Activated CD8-positive, alpha-beta memory T cell treated with anti-CD3 and anti-CD28 coated beads for 48 hours (primary cell): Measurements from ENCODE around the gene RAPGEF1.
"Not testable (repeated sequence)": the region's sequence is repeated elsewhere in the genome, so short reads cannot be mapped to it uniquely, and the experiment has no call there.

Source experiments
- DNase-seq, 3 experiments: peaks; one replicate each; pipeline ENCODE4 v3.0.0-alpha.2; 2020; ENCODE audit warnings: low read depth in 2 of 3, low spot score in 2 of 3

The RAPGEF1 gene

DNA sequence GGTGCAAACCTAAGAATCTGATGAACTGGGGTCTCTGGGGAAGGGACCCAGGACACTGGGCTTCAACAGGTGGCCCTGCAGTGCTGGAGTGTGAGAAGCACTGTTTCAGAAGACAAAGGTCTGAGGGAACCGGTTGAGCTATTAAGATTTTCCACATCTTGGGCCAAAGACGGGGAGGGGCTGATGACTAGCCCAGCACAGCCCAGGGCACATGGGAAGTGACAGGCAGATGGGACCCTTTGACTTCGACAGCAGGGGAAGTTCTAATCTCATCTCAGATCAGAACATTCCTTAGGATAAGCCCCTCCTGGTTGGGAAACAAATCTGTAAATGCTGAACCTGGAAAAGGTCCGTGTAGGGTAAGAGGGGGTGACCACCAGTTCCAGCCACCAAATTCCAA is 67.4 kb downstream of the RAPGEF1 start:
- no peak for DNase-seq

DNA sequence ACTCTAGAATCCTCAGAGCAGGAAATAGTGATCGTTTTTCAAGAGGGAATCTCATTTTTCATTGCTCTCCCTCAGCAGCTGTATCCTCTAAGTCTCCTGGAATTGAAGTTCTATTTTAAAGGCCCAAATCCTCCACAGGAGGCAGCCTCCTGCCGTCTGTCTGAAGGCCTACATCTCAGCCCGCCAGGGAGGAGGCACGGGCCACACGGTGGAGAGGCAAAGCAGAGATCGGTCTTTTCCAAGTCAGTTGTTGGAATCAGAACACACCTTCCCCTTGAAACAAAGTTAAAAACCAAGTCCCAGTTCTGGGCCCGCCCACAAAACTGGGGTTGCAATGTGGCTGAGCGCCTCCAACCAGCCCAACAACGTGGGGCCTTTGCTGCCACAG is 68.7 kb downstream of the RAPGEF1 start:
- DNase-seq = no peak

DNA sequence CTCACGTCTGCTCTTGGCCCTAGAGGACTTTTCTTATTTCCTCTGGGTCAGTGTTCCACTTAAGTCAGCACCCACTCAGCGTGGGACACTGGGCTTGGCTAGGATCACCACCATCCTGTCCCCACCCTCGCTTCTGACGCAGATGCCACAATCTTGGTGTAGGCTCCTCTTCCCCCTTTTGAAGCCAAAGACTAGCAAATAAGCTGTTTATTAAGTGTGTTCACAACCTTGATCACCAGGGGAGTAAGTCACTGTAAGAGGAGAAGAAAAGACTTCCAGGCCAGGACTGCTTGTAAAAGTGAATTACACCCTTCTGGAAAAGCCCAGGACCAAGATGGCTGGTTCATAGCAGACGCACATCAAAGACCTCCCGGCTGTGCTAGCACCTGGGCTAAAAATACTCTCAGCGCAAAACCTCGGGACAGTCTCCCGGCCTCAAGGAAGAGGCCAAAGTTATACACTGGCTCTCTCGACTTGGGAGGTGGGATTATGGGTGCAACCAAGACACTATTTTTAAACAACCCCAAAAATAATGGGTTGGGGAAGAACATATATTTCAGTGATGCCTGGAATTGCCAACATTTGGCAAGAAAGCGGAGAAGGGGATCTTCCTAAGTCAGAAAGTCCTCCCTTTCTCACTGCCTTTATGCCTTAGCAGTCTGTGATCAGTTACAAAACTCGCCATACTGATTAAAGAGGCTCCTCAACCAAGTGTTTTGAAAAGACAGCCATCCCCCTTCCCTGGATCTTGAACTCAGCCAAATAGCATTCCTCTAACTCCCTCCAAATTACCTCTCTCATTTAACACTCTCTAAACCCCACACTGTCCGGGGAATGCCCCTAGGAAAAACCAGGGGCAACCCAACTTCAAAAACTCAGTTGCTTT is 69.4 kb downstream of the RAPGEF1 start:
- no peak for DNase-seq

DNA sequence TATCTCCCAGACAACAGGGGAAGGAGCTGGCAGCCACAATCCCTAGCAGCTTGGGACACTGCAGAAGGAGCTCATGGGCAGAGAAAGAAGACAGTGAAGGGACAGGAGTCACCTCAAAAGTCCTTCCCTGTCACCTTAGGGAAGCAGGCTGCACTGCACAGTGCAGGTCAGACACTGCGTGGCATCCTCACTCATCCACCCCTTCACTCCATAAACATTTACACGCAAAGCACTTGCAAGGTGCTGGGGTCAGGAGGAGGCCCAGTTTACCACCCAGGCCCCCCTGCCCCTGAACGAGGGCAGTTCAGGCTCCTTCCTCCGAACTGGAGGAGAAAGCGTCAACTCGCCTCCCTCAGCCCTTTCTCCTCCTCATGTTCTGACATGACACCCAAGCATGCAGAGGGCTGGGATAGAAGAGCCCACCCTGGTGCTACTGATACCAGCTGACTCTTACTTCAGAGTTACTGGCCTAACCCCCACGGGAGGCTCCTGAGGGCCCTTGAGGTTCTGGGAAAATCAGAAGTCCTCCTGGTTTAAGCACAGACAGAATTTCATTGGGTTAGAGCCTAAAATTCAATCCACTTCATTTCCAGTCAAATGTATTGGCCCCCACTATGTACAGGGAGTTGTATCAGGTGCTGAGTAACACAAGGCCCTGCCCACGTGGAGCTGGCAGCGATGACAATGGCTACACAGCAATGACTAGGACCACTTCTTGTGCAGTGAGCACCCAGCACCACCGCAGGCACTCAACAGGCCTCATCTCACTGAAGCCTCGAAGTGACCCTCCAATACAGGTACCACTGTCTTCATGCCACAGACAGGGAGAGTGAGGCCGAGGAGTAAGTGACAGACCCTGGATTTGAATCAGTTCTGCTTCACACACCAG is 70.4 kb downstream of the RAPGEF1 start:
- DNase-seq = no peak

DNA sequence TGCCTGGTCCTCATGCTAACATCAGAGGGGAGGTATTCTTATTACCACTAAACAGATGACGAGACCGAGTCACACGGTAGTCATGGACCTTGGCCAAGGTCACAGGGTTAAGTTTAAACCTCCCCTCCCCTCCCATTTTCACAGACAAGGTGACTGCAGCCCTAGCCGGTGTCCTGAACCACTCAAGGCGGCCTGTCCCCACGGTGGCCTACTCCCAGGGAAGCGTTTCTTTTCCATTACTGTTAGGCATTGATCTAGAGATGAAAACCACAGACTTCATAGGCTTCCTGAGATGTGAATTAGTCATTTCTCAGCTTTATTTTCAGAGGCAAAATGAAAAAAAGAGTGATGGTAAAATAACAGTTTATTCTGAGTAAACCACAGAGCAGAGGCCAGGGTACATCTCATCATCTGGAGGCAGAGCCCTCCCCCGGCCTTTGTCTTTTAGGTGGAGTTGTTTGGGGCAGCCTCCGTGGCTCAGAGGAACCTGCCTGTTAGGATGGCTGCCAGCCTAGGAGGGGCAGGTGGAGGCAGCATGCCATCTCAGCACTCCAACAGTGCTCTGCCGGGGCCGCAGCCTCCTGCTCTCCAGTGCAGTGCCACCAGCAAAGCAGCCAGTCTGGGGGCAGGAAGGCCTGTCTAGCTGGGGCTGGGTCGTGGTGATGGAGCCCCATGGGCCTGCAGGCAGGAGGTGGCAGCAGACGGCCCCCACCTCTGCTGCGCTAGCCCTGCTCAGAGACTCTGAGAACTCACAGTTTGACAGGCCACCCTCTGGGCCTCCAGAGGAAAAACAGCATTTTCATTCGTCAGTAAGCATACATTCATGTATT is 71.2 kb downstream of the RAPGEF1 start:
- peak in 2 of 3 experiments; percentile 34 to 54 for DNase-seq

DNA sequence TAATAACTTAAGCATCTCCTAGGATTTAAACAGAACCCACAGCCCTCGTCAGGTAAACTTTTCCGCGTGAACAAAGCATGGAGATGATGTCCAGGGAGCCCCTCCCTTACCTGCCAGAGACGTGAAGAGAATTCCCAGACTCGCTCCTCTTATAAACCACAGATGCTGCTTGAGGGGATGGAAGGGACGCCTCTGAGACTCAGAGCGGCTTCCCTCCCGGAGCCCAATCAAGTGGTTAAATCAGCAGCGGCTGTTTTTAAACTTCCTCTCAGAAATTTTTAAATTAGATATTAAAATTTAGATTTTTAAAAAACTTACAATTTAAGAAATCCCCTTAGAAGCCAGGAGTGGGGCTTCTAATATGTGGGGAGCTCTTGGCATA is 71.8 kb downstream of the RAPGEF1 start:
- DNase-seq = no peak

DNA sequence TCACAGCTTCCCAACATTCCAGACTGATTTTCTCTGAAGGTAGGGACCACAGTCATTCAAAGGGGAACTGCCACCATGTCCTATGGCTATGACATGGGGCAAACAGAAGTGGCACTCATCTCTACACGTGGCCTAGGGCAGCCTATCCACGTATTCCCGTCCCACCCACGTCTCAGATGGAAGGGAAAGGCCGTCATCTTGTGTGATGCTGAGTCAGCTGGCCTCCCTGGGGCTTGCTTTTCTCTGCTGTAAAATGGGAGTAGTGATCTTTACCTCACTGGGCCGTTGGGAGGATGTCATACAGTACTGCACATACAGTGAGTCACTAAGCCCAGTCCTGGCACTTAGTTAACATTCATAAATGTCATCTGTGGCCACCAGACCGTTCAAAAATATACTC is 72.3 kb downstream of the RAPGEF1 start:
- peak in 2 of 3 experiments; percentile 30 to 32 for DNase-seq

DNA sequence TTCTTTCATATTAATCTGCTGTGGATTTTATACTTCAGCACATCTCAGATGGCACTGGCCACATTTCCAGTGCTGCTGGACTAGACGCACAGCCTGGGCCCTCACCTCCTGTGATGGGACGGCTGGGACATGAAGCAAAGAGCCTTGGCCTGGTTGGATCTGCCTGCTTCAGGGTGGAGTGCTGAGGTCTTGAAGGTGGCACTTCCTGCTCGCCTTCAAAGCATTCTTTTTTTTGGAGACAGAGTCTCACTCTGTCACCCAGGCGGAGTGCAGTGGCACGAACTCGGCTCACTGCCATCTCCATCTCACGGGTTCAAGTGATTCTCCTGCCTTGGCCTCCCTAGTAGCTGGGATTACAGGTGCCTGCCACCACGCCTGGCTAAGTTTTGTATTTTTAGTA is 73.1 kb downstream of the RAPGEF1 start:
- no peak for DNase-seq

DNA sequence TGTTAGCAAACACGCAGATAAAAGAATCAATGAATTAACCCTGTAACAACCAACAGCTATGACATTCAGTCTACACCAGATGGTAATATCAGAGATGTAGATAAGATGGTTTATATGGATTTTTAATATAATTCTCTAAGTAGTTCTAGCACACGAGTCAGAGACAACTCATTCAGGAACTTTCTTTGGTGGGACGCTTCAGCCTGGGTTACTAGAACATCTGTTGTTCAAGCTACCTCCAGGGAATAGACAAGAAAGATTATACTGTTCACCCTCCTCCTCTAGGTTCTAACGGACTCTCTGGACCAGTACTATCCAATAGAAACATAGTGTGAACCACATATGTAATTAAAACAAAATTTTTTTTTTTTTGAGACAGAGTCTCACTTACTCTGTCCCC is 73.8 kb downstream of the RAPGEF1 start:
- no peak for DNase-seq

DNA sequence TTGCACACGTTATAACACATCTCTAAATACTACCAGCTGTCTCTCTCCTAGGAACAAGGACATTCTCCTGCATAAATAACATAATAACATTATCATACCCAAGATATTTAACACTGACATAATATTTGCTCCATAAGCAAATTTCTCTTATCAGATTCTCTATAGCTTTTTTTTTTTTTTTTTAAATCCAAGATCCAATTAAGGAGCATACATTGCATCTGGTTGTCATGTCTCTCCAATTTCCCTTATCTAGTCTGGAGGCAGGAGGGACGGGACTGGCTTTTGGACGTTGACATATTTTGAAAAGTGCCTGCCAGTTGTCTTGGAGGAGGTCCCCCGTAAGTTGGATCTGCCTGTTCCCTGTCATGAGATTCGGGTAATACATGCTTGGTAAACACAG is 76.6 kb downstream of the RAPGEF1 start:
- no peak for DNase-seq

DNA sequence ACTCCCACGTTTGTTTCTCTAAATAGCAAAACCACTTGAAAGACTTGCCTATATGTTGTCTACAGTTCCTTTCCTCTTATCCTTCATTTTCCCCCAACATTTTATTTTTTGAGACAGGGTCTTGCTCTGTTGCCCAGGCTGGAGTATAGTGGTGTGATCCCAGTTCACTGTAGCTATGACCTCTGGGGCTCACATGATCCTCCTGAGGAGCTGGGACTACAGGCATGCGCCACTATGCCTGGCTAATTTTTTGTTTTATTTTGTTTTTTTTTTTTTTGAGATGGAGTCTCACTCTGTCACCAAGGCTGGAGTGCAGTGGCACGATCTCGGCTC is 77.6 kb downstream of the RAPGEF1 start:
- not testable (repeated sequence) for DNase-seq

DNA sequence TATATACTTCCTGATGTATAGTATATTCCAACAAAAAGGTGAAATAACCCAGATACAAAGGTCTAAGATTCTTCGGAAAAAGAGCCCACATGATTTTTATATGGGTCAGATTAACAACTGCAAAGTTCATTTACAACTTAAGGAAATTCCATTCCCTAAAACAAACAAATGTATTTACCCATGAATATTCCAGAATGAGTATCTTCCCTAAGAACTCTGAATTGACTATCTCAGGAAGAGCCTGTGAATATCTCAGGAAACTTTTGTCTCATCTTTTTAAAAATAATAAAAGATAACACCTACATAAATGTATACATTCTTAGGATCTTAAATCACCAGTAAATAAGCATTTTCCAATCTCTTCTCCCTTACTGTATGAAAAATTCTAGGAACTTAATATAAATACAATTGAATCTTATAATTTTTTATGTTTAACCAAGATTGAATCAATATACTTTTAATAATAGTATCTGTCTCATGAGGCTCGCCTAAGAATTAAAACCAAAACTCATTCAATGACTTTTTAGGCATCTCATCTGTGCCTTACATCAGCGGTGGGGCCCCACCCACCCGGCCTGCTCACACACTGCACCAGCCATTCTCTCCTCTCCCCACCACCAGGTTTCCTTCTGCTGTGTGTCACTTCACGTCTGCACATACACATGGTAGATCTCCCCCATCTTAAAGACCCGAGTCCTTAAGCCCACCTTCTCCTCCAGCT is 78.1 kb downstream of the RAPGEF1 start:
- no peak for DNase-seq

DNA sequence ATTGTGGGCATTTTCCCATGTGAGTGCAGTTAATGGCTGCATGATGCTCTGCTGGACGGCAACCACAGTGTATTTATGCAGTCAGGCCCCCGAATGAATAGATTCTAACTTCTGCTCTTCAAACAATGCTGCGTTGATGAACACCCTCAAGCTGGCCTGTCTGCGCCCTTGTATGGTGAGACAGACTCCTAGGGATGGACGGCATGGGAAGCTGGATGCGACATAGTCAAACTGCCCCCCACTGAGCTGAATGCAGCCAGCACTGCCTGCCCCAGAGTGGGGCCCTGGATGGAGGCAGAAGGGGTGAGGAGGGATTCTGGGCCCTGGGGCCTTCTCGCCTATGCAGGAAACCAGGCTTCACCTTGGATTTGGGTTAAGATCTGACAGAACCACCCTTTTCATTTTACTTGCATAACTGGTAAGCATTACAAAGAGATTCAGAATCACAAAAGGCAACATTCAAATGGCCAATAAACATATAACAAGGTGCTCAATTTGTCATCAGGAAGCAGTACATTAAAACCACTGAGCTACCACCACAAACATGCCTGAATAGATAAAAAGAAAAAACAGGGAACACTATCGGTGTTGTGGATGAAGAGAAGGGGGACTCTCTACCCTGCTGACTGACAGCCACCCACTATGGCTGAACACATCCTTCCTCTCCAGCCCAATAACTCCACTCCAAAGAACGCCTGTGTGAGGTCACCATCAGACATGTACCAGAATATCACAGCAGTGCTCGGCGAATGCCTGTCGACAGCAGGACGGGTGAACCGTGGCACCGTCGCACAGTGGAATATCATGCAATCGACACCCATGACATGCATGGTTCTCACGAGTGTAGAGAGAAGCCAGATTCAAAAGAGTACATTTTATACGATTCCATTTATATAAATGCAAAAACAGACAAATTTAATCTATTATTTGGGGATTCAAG is 79.1 kb downstream of the RAPGEF1 start:
- DNase-seq = no peak

DNA sequence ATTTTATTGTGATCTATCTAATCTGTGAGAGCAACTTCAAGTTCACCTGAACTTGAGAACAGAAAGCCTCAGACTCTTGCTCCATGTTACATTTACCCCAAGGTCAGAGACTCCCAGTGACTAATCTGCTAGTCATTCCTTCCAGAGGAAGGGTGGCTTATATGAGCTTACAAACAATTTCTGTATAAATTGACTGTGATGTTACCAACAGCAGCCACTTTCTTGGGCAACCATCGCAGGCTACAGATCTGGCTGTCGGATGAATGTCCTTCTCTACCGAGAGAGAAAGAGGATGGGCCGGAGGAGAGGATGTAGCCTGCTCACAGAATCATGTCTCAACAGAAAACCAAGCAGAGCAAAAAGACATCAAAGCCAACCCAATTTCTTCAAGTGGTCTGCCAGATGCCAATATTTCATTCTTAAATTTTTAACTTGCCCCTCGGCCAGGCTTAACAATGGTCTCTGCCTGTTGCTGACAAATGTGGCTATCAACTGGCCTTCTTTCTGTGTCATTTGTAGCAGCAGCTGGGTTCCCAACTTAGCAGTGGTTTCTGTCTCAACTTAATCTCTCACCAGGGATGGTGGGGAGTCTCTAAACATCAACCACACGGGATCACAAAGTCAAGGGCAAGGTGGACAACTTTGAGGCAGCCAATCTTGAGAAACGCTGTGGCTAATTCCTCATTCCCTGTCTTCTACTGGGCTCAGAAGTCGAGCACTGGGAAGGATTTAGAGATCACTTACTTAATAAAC is 81.3 kb downstream of the RAPGEF1 start:
- DNase-seq = no peak

DNA sequence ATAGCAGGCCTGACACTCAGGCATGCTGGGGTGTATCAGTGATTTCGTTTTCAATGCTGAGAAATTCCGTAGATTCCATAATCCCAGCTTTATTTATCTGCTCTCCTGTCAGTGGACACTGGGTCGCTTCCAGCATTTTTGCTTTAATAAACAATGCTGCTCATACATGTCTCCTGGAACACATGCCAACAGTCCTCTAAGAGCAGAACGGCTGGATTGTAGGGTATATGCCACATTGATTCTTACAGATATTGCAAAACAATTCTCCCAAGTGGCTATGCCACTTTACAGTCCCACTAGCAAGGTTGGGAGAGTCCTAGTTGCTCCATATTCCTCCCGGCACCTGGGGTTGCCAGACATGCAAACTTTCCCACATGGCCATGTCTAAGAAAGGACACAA is 81.9 kb downstream of the RAPGEF1 start:
- no peak for DNase-seq

DNA sequence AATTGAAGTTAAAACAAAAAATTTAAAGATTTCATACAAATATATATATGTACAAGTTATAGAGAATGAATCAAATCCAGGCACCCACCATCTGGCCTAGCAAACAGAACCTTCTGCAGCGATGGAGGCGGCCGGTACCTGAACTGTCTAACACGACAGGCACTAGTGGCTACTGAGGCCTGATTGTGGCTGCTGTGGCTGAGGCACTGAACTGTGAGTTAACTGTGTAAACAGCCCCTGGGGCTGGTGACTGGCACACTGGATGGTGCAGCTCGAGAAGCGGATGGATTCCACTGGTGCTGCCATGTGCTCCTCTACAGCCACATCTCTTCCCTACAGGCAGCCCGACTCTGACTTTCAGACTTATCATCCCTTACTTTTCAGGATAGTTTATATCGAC is 82.4 kb downstream of the RAPGEF1 start:
- DNase-seq = no peak

DNA sequence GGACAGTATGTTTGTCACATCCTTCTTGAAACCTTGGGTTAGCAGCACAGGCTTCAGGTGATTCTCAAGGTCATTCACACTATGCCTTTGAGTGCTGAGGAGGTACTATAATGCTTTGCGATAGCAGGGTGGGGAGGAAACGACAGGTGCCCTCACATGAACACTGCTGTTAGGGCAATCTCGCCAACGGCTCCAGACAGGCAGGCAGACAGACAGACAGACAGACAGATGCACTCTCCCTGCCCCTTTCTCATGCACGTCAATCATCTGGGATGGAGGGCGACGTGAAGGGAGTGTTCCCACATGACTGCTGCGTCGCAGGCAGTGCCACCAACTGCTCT is 82.9 kb downstream of the RAPGEF1 start:
- DNase-seq = no peak

DNA sequence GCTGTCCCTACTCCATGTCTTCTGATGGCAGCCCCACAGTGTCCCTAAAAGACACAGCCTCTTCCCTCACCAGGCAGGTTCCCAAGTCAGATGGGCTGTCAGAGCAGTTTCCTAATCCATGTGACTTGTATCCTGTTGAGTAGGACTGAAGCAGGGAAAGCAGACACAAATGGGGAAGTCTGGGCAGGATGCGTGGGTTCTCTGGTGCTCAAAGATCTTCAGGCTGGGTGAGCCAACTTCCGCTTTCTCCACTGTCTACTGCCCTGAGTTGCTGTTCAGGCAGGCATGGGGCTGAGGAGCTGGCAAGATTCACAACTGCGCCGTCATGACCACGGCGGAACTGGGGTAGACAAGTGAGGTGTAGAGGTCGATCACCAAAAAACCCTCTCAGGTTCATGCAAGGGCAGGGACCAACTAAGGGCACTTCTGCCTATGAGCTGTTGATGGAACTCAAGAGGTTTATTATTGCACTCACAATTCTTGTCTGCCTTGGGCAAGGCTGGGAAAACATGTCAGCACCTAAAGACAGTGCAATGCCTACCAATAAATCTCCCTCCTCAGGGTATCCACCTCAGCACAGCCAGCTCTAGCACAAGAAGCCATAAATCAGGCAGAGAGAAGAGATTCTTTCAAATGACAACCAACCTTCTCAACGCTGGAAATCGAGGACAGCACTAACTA is 83.4 kb downstream of the RAPGEF1 start:
- DNase-seq = no peak

DNA sequence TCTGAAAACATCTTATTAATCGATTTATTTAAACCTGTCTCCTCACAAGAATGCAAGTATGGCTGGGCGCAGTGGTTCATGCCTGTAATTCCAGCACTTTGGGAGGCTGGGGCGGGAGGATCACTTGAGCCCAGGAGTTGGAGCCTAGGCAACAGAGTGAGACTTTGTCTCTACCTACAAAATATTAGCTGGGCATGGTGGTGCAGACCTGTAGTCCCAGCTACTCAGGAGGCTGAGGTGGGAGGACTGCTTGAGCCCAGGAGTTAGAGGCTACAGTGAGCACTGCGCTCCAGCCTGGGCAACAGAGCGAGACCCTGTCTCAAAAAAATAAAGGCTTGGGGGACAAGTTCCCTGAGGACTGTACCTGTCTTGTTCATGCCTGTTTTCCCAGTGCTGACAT is 85.5 kb downstream of the RAPGEF1 start:
- DNase-seq = not testable (repeated sequence)
